Measurements from ENCODE around the gene TMEM145. TPM values are rescaled to one million over a fixed set of nuclear protein-coding genes. Genes with fewer than 3 reads are reported as not detected.

Gene TMEM145
- total RNA-seq, 1 donor from 2014 or later: 0.12 TPM

DNA sequence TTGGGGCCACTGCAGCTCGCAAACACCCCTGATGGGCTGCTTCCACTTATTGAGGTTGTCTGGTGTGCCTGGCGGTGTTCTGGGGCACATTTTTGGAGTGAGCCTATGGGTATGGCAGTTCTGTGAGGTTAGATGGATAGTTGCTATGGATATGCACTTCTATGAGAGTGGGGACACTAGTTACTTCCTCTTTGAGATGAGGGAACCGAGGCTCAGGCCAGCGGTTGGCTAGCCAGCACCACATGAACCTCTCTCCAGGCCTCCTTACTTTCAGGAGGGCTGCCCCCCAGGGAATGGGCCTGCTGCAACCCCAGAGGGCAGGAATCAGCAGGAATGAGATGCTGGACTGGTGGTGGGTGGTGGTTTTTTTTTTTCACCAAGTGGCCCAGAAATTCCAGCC lies 24.7 kb upstream of the TMEM145 start:
- intact Hi-C loops (cut with micrococcal nuclease): no loop called here

DNA sequence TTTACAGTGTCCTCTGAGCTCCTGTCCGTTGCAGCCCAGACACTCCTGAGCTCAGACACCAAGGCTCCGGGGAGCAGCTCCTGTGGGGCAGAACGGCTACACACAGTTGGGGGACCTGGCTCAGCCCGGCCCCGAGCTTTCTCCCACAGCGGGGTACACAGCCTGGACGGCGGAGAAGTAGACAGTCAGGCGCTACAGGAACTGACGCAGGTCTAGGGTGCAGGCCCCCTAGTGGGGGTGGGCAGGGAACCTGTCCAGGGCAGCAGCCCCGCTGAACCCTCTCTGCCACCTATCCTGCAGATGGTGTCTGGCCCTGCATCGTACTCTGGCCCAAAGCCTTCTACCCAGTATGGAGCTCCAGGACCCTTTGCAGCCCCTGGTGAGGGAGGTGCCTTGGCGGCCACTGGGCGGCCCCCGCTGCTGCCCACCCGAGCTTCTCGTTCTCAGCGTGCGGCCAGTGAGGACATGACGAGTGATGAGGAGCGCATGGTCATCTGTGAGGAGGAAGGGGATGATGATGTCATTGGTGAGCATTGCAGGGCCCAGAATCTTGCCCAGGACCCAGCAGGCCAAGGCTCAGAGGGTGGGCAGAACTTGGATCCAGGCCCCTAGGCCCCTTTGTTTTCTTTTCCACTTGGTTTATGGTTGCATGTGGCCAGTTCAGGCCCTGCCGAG lies 24.1 kb upstream of the TMEM145 start:
- intact Hi-C loops (cut with micrococcal nuclease): no loop called here

DNA sequence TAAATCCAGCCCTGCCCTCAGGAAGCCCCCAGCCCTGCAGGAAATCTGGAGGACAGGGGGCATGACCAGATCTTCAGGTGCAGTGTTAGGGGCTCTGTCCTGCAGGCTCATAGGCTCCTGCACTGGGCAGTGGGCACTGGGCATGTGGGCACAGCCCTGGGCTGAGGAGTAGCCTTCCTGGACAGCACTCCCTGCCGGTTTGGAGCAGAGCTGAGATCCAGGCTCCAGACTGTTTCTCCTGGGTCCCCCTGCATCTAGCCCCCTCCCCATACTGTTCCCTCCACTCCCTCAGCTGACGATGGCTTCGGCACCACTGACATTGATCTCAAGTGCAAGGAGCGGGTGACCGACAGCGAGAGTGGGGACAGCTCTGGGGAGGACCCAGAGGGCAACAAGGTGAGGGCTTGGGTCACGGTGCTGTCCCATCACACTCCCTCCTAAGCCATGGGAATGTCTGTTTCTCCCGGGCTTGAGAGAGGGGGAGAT lies 23.5 kb upstream of the TMEM145 start:
- intact Hi-C loops (cut with micrococcal nuclease): no loop called here

DNA sequence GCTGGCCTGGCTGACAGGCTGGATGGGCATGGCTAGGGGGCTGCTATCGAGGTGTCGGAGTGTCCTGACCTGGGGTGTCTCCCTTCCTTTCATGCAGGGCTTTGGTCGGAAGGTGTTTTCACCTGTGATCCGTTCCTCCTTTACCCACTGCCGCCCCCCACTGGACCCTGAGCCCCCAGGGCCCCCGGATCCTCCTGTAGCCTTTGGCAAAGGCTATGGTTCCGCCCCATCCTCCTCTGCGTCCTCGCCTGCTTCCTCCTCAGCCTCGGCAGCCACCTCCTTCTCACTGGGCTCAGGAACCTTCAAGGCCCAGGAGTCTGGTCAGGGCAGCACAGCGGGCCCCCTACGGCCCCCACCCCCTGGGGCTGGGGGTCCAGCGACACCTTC lies 23.0 kb upstream of the TMEM145 start:
- intact Hi-C loops (cut with micrococcal nuclease): no loop called here

DNA sequence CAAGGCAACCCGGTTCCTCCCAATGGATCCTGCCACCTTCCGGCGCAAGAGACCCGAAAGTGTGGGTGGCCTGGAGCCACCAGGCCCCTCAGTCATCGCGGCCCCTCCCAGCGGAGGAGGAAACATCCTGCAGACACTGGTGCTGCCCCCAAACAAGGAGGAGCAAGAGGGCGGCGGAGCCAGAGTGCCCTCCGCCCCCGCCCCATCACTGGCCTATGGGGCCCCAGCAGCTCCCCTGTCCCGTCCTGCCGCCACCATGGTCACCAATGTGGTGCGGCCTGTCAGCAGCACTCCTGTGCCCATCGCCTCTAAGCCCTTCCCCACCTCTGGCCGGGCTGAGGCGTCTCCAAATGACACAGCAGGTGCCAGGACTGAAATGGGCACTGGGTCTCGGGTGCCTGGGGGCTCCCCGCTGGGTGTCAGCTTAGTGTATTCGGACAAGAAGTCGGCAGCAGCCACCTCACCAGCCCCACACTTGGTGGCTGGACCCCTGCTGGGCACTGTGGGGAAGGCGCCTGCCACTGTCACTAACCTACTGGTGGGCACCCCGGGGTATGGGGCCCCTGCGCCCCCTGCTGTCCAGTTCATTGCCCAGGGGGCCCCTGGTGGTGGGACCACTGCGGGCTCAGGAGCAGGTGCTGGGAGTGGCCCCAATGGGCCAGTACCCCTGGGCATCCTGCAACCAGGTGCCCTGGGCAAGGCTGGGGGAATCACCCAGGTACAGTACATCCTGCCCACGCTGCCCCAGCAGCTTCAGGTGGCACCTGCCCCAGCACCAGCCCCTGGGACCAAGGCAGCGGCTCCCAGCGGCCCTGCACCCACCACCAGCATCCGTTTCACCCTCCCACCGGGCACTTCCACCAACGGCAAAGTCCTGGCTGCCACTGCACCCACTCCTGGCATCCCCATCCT lies 22.3 kb upstream of the TMEM145 start:
- intact Hi-C loops (cut with micrococcal nuclease): no loop called here

DNA sequence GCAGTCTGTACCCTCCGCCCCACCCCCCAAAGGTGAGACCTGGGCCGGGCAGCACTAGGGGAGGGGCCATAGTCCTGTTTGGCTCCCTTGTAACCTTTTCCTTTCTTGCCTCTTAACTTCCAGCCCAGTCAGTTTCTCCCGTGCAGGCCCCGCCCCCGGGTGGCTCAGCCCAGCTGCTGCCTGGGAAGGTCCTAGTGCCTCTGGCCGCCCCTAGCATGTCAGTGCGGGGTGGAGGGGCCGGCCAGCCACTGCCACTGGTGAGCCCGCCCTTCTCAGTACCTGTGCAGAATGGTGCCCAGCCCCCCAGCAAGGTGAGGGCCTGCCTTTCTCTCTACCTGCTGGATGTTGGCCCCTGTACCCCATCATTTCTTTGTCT lies 21.7 kb upstream of the TMEM145 start:
- intact Hi-C loops (cut with micrococcal nuclease): no loop called here

DNA sequence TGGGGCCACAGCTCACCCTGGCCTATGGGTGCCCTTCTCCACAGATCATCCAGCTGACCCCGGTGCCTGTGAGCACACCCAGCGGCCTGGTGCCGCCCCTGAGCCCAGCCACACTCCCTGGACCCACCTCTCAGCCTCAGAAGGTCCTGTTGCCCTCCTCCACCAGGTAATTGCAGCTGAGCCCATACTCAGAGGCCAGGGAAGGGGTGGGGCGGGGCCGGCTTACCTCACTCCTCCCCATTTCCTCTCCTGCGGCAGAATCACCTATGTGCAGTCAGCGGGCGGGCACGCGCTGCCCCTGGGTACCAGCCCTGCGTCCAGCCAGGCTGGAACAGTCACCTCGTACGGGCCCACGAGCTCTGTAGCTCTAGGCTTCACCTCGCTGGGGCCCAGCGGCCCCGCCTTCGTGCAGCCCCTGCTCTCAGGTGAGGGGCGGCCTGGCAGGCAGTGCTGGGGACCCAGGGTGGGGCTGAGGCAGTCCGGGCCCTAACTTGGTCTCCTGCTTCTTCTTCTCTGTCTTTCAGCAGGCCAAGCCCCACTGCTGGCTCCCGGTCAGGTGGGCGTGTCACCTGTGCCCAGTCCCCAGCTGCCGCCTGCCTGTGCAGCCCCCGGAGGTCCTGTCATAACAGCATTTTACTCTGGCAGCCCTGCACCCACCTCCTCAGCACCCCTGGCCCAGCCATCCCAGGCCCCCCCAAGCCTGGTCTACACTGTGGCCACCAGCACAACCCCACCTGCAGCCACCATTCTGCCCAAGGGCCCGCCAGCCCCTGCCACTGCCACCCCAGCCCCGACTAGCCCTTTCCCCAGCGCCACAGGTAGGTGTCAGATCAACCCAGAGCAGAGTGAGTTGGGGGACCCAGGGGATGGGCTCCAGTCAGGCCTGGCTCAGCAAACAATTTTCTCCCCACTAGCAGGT lies 20.8 kb upstream of the TMEM145 start:
- intact Hi-C loops (cut with micrococcal nuclease): no loop called here

DNA sequence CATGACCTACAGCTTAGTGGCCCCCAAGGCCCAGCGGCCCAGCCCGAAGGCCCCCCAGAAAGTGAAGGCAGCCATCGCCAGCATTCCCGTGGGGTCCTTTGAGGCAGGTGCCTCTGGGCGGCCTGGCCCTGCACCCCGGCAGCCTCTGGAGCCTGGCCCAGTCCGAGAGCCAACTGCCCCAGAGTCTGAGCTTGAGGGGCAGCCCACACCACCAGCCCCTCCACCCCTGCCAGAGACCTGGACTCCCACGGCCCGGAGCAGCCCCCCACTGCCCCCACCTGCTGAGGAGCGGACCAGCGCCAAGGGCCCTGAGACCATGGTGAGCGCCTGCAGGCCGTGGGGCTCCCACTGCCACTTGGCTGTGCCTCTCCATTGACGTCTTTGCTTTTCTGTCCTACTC lies 20.1 kb upstream of the TMEM145 start:
- intact Hi-C loops (cut with micrococcal nuclease): no loop called here

DNA sequence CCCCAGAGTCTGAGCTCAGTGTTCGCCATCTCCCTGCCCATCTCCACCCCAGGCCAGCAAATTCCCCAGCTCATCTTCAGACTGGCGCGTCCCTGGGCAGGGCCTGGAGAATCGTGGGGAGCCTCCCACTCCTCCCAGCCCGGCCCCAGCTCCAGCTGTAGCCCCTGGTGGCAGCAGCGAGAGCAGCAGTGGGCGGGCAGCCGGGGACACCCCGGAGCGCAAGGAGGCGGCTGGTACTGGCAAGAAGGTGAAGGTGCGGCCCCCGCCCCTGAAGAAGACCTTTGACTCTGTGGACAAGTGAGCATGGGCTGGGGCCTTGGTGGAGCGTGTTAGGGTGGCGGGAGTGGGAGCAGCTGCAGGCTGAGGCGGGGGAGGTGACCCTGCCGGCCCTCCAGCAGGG lies 19.6 kb upstream of the TMEM145 start:
- intact Hi-C loops (cut with micrococcal nuclease): no loop called here

DNA sequence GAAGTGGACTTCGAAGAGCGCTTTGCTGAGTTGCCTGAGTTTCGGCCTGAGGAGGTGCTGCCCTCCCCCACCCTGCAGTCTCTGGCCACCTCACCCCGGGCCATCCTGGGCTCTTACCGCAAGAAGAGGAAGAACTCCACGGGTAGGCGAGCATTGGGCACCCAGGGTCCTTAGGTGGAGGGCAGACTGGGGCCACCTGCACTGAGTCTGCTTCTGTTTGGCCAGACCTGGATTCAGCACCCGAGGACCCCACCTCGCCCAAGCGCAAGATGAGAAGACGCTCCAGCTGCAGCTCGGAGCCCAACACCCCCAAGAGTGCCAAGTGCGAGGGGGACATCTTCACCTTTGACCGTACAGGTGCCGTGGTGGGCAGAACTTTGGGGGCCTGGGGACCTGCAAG lies 19.2 kb upstream of the TMEM145 start:
- intact Hi-C loops (cut with micrococcal nuclease): no loop called here

DNA sequence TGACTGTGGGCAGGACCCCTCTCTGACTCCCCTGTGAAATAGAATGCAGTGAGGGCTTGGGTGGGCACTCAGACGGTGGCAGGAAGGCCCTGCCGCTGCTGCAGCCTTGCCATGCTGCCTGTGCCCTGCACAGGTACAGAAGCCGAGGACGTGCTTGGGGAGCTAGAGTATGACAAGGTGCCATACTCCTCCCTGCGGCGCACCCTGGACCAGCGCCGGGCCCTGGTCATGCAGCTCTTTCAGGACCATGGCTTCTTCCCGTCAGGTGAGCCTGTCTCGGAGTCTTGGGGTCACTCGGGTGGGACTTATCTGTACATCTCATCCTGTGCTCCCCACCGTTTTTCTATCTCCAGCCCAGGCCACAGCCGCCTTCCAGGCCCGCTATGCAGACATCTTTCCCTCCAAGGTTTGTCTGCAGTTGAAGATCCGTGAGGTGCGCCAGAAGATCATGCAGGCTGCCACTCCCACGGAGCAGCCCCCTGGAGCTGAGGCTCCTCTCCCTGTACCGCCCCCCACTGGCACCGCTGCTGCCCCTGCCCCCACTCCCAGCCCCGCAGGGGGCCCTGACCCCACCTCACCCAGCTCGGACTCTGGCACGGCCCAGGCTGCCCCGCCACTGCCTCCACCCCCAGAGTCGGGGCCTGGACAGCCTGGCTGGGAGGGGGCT lies 18.5 kb upstream of the TMEM145 start:
- intact Hi-C loops (cut with micrococcal nuclease): no loop called here

DNA sequence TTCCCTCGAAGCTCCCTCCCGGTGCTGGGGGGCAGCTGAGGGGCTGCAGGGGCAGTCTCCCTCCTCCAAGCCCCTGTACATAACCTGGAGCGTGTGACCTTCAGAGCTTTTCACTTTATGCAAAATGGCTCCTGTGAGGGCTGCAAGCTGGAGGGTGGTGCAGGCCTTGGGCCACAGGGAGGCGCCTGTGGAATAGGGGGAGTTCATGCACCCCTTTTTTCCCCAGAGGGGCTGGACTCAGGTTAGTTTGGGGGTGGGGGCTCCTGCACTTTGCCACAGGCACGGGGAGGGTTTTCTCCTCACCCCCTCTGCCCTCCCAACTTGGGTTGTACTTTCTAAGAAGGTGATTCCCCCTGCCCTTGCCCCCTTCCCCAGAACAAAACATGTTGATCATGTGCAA lies 17.8 kb upstream of the TMEM145 start:
- intact Hi-C loops (cut with micrococcal nuclease): no loop called here

DNA sequence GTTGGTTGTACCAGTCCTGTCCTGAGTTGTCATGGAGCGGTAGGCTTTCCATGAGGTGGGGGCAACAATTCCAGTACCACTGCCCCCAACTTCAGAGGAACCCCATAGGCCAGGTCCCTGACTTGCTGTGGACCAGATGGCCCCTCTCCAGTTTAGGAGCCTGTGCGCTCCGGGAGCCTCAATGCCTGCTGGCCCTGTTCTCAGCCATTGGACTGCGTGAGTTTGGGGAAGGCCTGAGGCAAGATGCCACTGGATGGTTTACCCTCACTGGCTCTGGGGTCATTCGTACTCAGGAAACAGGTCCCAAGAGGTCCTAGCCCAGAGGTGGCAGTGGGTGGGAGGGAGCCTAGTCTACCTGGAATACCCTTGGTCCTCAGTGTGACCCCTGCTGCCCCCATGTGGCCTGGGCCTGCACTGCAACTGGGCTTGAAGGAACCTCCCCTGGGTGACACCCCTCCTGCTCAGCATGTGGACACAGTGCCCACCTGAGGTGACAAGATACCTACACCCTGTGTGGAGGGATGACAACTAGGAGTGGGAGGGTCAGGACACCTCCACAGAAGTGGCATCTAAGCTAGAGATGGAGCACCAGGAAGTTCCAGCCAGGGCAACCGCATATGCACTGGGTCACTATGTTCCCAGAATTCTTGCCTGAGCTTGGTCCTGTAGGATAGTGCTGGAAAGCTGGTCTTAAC lies 17.1 kb upstream of the TMEM145 start:
- intact Hi-C loops (cut with micrococcal nuclease): loop anchor here (1.0 kb wide), 3 partner anchors 52 to 188 kb away; no protein-coding TSS in a partner anchor

DNA sequence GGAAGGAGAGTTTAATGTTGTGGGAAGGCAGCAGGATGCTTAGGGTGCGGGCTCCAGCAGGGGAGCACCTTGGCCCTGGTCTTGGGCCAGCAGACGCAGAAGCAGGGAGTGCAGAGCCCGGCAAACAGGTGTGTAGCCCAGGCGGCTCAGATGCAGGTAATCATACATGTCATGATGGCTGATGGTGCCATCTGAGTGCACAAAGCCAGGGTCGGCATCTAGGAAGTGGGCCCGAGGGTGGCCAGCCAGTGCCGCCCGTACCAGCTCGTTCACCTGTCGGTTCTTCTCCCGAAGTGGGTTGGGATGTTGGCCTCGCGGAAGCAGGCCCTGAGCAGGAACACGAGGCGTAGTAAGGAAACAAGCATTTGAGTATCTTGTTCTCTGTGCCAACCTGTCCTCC lies 16.1 kb upstream of the TMEM145 start:
- intact Hi-C loops (cut with micrococcal nuclease): no loop called here

DNA sequence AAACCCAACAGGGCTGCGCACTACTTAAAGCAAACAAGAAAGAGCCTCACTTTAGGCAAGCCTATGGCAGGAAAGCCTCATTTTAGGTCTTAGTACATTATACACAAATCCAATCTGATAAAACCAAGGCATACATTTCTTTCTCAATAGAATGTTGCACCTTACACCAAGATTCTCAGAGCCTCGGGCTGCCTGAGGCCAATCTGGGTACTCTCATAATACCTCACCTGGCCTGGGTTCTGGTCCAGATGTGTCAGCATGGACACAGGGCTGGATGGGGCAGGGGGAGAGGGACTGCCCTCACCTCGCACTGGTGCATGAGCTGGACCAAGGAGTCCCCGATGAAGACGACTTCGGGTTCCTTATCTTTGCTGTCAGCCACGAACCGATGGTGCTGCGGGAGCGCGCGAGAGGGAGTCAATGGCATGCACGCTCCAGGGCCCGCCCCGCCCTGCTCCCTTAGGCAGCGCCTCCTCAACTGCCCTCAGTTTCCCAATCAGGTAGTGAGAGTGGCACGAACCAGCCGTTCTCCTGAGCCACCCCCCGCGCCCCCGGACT lies 11.4 kb upstream of the TMEM145 start, which contains the start of gene PRR19:
TSS of gene PRR19 (plus strand) at position 487 of the 558 bp plus-strand sequence. CDS start 7,453 bp downstream, outside the sequence.
- intact Hi-C loops (cut with micrococcal nuclease): loop anchor here (1.0 to 2.0 kb wide), 9 partner anchors 18 to 169 kb away; partner anchors contain the start of genes DEDD2, ERF, MEGF8 and POU2F2

DNA sequence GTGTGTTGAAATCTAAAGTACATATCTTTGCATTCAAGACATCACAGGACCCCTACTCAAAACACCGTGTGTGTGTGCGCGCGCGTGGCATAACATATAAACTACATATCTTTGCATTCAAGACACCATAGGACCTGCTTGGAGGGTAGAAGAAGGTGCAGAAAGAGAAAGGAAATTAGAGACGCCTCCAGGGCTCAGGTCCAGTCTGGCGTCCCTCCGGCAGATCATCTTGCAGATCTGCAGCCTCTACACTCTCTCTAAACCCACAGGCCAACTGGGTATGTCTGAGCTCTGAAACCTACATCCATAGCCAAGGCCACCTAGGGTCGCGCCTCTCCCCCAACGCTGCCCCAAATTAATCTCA lies 10.0 kb upstream of the TMEM145 start:
- intact Hi-C loops (cut with micrococcal nuclease): loop anchor here (2.0 kb wide), 1 partner anchor 48 kb away; the partner anchor contains the start of gene ERF

DNA sequence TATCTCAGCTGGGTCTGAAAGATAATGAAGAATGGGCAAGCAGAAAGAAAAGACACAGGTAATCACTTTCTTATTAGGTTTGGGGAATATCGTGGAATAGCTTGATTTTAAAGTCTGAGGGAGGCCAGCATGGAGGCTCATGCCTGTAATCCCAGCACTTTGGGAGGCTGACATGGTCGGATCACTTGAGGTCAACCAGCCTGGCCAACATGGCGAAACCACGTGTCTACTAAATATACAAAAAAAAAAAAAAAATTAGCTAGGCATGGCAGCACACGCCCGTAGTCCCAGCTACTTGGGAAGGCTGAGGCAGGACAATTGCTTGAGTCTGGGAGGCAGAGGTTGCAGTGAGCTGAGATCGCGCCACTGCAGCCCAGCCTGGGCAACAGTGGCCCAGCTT lies 9.2 kb upstream of the TMEM145 start:
- intact Hi-C loops (cut with micrococcal nuclease): loop anchor here (2.0 kb wide), 1 partner anchor 49 kb away; the partner anchor contains the start of gene ERF

DNA sequence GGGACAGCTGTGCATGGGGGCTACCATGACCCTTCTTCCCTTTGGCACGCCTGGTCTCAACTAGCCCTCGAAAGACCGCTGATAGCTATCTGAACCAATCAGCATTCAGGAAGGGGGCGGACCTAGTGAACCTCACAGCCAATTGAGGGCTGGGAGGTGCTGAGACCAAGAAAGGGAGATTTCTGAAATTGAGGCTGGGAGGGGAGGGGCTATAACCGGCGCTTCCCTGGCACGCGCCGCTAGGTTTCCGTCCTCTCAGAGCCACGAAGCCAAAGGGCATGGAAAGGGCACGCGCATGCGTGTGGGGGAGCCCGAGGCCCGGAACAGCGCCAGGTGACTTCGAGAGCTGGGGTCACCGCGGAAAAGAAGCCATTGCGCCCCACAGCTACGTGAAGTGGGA lies 6.5 kb upstream of the TMEM145 start:
- intact Hi-C loops (cut with micrococcal nuclease): no loop called here

DNA sequence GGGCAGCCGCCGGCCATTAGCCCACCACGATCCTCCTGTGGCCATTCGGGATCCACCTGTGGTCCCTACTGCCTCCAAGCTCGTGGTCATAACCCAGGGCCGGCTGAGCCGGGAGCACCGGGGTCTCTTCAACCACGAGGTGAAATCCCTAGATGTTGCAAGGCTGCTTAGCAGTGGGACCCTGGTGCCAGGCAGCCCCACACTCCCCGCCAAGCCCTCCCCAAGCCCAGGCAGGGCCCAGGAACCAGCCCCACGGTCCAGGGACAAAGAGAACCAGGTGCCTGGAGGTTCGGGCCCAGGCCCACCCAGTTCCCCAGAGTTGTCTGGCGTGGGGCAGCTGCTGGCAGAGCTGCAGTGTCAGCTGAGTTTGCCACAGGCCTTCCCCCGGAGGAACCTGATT lies 3.4 kb upstream of the TMEM145 start:
- intact Hi-C loops (cut with micrococcal nuclease): no loop called here

DNA sequence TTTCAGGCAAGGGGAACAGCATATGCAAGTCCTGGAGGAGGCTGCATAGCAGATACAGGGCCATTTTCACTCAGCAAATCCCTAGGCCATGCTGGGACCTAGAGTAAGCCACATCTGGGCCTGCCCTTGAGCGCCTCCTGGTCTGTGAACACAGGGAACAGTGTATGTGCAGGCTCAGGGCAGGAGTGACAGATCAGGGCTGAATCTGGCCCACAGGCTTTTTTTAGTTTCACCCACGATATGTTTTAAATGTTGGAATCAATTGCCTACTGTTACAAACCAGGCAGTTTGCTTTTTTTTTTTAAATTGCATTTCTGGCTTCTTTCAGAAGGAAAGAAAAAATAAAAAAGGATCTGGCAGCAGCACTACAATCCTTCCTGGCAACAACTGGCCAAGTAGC lies 1.5 kb upstream of the TMEM145 start:
- intact Hi-C loops (cut with micrococcal nuclease): no loop called here
